ENCODE measurements around the gene WRAP73. TPM values are rescaled to one million over a fixed set of nuclear protein-coding genes. Genes with fewer than 3 reads are reported as not detected.

The WRAP73 gene
- total RNA-seq, 6 experiments from 2014 or later, result 5.6 to 9.1 (median 7.1) TPM

DNA sequence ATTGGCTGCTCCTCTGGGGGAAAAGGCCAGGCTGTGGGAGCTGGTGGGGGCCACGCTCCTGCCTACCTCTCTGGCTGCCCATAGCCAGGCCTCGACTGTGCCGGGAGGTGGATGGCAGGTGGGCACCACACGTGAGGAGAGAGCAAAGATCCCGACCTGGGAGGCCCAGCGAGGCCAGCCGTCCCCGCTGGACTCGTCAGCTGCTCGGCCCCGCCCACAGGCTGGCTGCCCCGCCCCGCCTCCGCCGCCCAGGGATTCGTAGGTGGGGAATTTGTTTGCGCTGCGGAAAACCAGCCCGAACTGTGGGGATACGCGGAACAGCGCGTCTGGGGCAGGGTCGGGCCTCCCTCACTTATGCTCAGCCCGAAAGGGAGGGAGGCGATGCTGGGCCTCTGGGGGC is 34.1 kb upstream of the WRAP73 start:
- intact Hi-C loops (cut with DNase I), result no loop called here
- Histone ChIP-seq H3K9me3 (no peaks in the 10 kb centered on the region), H3K36me3 (no peaks in the 10 kb centered on the region), H3K27ac (no peak overlapping the region), H3K4me3 (no peak overlapping the region), H3K4me1 (no peaks in the 10 kb centered on the region), H3K27me3 (no peaks in the 10 kb centered on the region)
- WGBS (ENCODE audit: insufficient coverage, low coverage, low lambda C conversion rate, missing lambda C conversion rate), result no CpG with 5 or more reads among the region's 26 CpGs
- TF ChIP-seq POLR2A (IDR thresholded peaks at IDR 0.05), result no peak
- no peak for TF ChIP-seq CTCF (IDR thresholded peaks at IDR 0.05)
- DNase-seq (no peak), ATAC-seq (no peak)

- Histone ChIP-seq H3K36me3 (no peaks in the 10 kb centered on the region), H3K4me3 (no peak overlapping the region), H3K4me1 (no peaks in the 10 kb centered on the region), H3K27ac (no peak overlapping the region), H3K9me3 (no peaks in the 10 kb centered on the region), H3K27me3 (no peaks in the 10 kb centered on the region)
- DNase-seq, result no peak
- TF ChIP-seq POLR2A (IDR thresholded peaks at IDR 0.05), result no peak
- TF ChIP-seq CTCF (IDR thresholded peaks at IDR 0.05), result no peak
- intact Hi-C loops (cut with DNase I), result no loop called here
- no peak for ATAC-seq
- WGBS (ENCODE audit: insufficient coverage, low coverage, low lambda C conversion rate, missing lambda C conversion rate), result no CpG with 5 or more reads among the region's 1 CpG
Observed at GRCh38 chr1:3683197-3683596, 33.3 kb upstream of the WRAP73 start.

DNA sequence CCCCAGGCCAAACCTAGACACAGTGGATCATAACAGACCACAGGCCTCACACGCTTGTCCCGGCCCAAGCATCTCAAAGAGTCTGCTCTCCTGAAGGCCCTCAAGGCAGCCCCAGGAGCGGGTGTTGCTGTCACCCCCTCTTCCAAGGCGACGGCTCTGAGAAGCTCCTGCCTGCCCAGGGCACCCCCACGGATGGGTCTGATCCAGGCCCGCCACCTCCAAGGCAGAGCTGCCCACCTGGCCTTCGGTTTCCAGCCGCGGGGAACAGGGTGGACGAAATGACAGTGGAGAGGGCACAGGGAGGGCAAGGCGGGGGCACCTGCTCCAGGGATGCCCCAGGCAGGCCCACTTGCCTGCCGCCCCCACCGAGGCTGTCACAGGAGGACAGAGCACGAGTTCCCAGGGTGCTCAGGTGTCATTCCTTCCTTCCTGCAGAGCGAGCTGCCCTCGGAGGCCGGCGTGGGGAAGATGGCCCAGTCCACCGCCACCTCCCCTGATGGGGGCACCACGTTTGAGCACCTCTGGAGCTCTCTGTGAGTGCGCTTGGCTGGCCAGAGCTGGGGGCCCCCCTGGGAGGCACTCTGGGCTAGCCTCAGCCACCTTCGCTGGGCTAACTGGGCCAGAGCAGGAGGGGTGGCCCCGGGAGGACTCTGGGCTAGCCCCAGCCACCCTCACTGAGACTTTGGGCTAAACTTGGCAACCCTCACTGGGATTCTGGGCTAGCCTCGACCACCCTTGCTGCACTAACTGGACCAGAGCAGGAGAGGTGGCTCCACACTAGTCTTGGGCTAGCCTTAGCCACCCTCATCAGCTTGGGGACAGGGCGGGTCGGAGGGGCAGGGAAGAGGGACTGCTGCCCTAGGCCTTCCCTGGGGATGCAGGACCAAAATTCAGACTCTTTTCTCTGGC is 32.2 kb upstream of the WRAP73 start:
- Histone ChIP-seq H3K27me3 (no peaks in the 10 kb centered on the region), H3K4me1 (no peaks in the 10 kb centered on the region), H3K9me3 (no peaks in the 10 kb centered on the region), H3K27ac (no peak overlapping the region), H3K4me3 (no peak overlapping the region), H3K36me3 (no peaks in the 10 kb centered on the region)
- no peak for TF ChIP-seq POLR2A (IDR thresholded peaks at IDR 0.05)
- no peak for TF ChIP-seq CTCF (IDR thresholded peaks at IDR 0.05)
- intact Hi-C loops (cut with DNase I), result no loop called here
- DNase-seq, result no peak
- no CpG with 5 or more reads among the region's 27 CpGs for WGBS (ENCODE audit: insufficient coverage, low coverage, low lambda C conversion rate, missing lambda C conversion rate)
- ATAC-seq, result no peak

DNA sequence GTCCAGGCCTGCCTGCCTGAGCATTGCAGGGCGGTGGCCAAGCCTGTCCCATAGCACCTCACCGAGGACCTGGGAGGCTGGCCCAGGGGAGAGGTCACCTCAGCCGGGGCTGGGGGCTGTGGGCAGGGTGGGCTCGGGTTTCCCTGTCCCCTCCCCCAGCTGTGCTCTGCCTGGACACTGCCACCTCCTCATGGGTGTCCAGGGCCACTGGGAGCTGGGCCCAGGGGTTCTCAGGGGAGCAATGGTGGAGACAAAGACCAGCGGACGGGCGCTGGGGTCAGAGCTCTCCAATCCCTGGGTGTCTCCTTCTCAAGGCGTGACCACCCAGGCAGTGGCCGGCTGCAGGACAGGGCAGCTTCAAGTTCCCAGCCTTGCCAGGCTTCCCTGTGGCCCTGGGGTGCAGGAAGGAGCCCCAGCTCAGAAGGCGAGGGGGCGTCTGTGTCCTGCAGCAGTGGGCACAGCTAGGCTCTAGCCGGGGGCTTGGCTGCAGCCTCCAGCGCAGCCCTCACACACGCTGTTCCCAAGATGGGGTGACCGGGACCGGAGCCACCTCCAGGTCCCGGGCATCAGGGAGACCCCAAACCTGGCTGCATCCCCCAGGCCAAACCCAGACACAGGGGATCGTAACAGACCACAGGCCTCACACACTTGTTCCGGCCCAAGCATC is 31.5 kb upstream of the WRAP73 start:
- Histone ChIP-seq H3K27me3 (no peaks in the 10 kb centered on the region), H3K36me3 (no peaks in the 10 kb centered on the region), H3K9me3 (no peaks in the 10 kb centered on the region), H3K4me1 (no peaks in the 10 kb centered on the region), H3K27ac (no peak overlapping the region), H3K4me3 (no peak overlapping the region)
- no peak for ATAC-seq
- TF ChIP-seq POLR2A (IDR thresholded peaks at IDR 0.05), result no peak
- TF ChIP-seq CTCF (IDR thresholded peaks at IDR 0.05), result no peak
- DNase-seq, result no peak
- no CpG with 5 or more reads among the region's 19 CpGs for WGBS (ENCODE audit: insufficient coverage, low coverage, low lambda C conversion rate, missing lambda C conversion rate)
- intact Hi-C loops (cut with DNase I), result no loop called here

All from right lobe of liver (tissue), 6 donors.